Endothelial cell of umbilical vein (primary cell): ENCODE measurements around the gene ARID1B. TPM values are rescaled to one million over a fixed set of nuclear protein-coding genes. Genes with fewer than 3 reads are reported as not detected.

Experiments
- BruUV-seq: library from RNA; stranded (reverse); fragments of 400-500 nt; replicated peaks from 2 replicates; lab custom pipeline; 2021; lab: Mats Ljungman, UMichigan
- CTCF ChIA-PET: fragments of 300-600, 350-600 bp; sonication (Branson Sonifier 250); formaldehyde crosslinking; loops from one replicate; lab custom pipeline; 2021; ENCODE audit warnings: antibody characterized with exemption, inconsistent platforms; lab: Charles Lee
- POLR2A ChIA-PET: fragments of 300-600, 350-600 bp; sonication (Branson Sonifier 250); formaldehyde crosslinking; loops from one replicate; lab custom pipeline; 2021; ENCODE audit warnings: antibody characterized with exemption, inconsistent platforms; lab: Charles Lee
- DNase-seq: peaks from one replicate; pipeline ENCODE4 v3.0.0-alpha.2; 2011; ENCODE audit warnings: low read depth, low spot score
- FAIRE-seq: peaks from 2 replicates; lab custom pipeline; 2011; peaks lifted over from hg19 to GRCh38; lab: Jason Lieb, UNC
- H2AFZ ChIP-seq: 2 replicates; pipeline ENCODE4 v1.6.0; 2012; ENCODE audit warnings: low read depth, low read length, control low read depth, inconsistent platforms
- H3K27ac ChIP-seq: 2 replicates; pipeline ENCODE4 v1.5.1; 2011; ENCODE audit warnings: low read depth, mild to moderate bottlenecking, control low read depth, low read length, moderate library complexity; ENCODE audit not compliant: insufficient read depth
- H3K27me3 ChIP-seq, 2 experiments: 2 replicates each; pipeline versions ENCODE4 v1.6.0 to v1.6.1; 2011; ENCODE audit warnings: low read length in 2 of 2, mixed read lengths in 1 of 2; ENCODE audit not compliant: control insufficient read depth in 2 of 2, insufficient read depth in 2 of 2
- H3K36me3 ChIP-seq, 2 experiments: 2 replicates in 1 of 2; 3 replicates in 1 of 2; pipeline ENCODE4 v1.5.1; 2011; ENCODE audit warnings: low read length in 2 of 2, mild to moderate bottlenecking in 1 of 2, moderate library complexity in 1 of 2; ENCODE audit not compliant: control insufficient read depth in 2 of 2, insufficient read depth in 2 of 2; ENCODE audit errors: extremely low read depth in 1 of 2
- H3K4me1 ChIP-seq: 3 replicates; pipeline ENCODE4 v1.5.1; 2011; ENCODE audit warnings: mild to moderate bottlenecking, low read length; ENCODE audit not compliant: control insufficient read depth, insufficient read depth; ENCODE audit errors: extremely low read depth
- H3K4me2 ChIP-seq: 2 replicates; pipeline ENCODE4 v1.6.1; 2011; ENCODE audit warnings: low read length, control low read depth, mixed read lengths; ENCODE audit not compliant: insufficient read depth
- H3K4me3 ChIP-seq, 3 experiments: fragments of 200-600 bp in 1 of 3; sonication (generic), shearing (Covaris generic) in 1 of 3; replicated peaks in 1 of 3; 2 replicates each; pipeline ENCODE4 v1.5.1; 2011 to 2016; ENCODE audit warnings: control low read depth in 3 of 3, low read length in 3 of 3, mild to moderate bottlenecking in 2 of 3, inconsistent platforms in 1 of 3, low read depth in 1 of 3, moderate library complexity in 1 of 3; ENCODE audit not compliant: insufficient read depth in 1 of 3
- H3K79me2 ChIP-seq: 2 replicates; pipeline ENCODE4 v1.6.0; 2012; ENCODE audit warnings: low read length, inconsistent platforms; ENCODE audit not compliant: control insufficient read depth, insufficient read depth
- H3K9ac ChIP-seq: replicated peaks from 2 replicates; pipeline ENCODE3; 2011; ENCODE audit warnings: low read length, control low read depth; ENCODE audit not compliant: insufficient read depth; ENCODE audit errors: extremely low read depth
- H3K9me1 ChIP-seq: replicated peaks from 3 replicates; pipeline ENCODE4 v1.6.0; 2011; ENCODE audit warnings: mild to moderate bottlenecking, low read length; ENCODE audit not compliant: control insufficient read depth, insufficient read depth; ENCODE audit errors: extremely low read depth
- H3K9me3 ChIP-seq: replicated peaks from 2 replicates; pipeline ENCODE4 v1.5.1; 2012; ENCODE audit warnings: low read length, inconsistent platforms; ENCODE audit not compliant: control insufficient read depth, insufficient read depth
- H4K20me1 ChIP-seq: replicated peaks from 2 replicates; pipeline ENCODE3; 2011; ENCODE audit warnings: mild to moderate bottlenecking, low read length; ENCODE audit not compliant: control insufficient read depth, insufficient read depth; ENCODE audit errors: extremely low read depth
- CTCF ChIP-seq, 2 donors: IDR thresholded peaks; 1 replicate in 1 of 2; 2 replicates in 1 of 2; pipeline ENCODE4 v1.5.1; 2011; ENCODE audit warnings: low read length in 2 of 2, mild to moderate bottlenecking in 2 of 2, moderate library complexity in 2 of 2, control low read depth in 1 of 2, inconsistent platforms in 1 of 2, low read depth in 1 of 2; ENCODE audit not compliant: insufficient read depth in 1 of 2; ENCODE audit errors: extremely low read depth in 1 of 2
- EZH2 ChIP-seq: IDR thresholded peaks from 2 replicates; pipeline ENCODE4 v1.6.1; 2012; ENCODE audit warnings: borderline replicate concordance, low read depth, mild to moderate bottlenecking, moderate library complexity, low read length, inconsistent platforms; ENCODE audit not compliant: severe bottlenecking
- FOS ChIP-seq: IDR thresholded peaks from 2 replicates; pipeline ENCODE4 v1.6.1; 2011; ENCODE audit warnings: mild to moderate bottlenecking, low read length, moderate library complexity, borderline replicate concordance; ENCODE audit not compliant: insufficient read depth
- GATA2 ChIP-seq: IDR thresholded peaks from 2 replicates; pipeline ENCODE4 v1.7.0; 2011; ENCODE audit warnings: low read depth, mild to moderate bottlenecking, moderate library complexity, mixed read lengths, low read length; ENCODE audit not compliant: insufficient read length, insufficient read depth
- JUN ChIP-seq: IDR thresholded peaks from 2 replicates; pipeline ENCODE4 v1.6.1; 2011; ENCODE audit warnings: borderline replicate concordance, low read depth; ENCODE audit not compliant: insufficient read length, insufficient read depth
- MYC ChIP-seq: IDR thresholded peaks from one replicate; pipeline ENCODE4 v1.6.1; 2011; ENCODE audit warnings: mild to moderate bottlenecking, low read depth, low read length
- POLR2A ChIP-seq: IDR thresholded peaks from 2 replicates; pipeline ENCODE4 v1.6.1; 2012; ENCODE audit warnings: low read depth, mild to moderate bottlenecking, control low read depth, low read length
- POLR2AphosphoS5 ChIP-seq: IDR thresholded peaks from 2 replicates; pipeline ENCODE4 v1.6.1; 2012; ENCODE audit warnings: low read depth, mild to moderate bottlenecking, control low read depth, low read length, moderate library complexity; ENCODE audit not compliant: insufficient read depth
- dilution Hi-C: fragments of 300-500 bp; cut with MboI; formaldehyde crosslinking; loops from one replicate; pipeline ENCODE4 v1.15.0; 2019; ENCODE audit warnings: low sequenced_read_pairs; ENCODE audit not compliant: extremely low pct_ligation_motif_present
- intact Hi-C: fragments of 100-400 bp; cut with micrococcal nuclease; formaldehyde crosslinking; loops from one replicate; pipeline ENCODE4 v1.10.0; 2022
- polyA plus RNA-seq, 4 experiments: library from polyadenylated mRNA; depleted of rRNA in 3 of 4; stranded (reverse) in 3 of 4; unstranded in 1 of 4; fragments of >200 nt; gene quantifications; 2 replicates each; pipeline versions ENCODE4 v1.2.1 to v1.2.3, GENCODE V29; 2011 to 2012; ENCODE audit warnings: missing spikeins in 1 of 4
- total RNA-seq: library from RNA; stranded (reverse); gene quantifications from 2 replicates; pipeline ENCODE4 v1.2.3, GENCODE V29; 2021
- TF ChIP-seq, protein P1 (sequence below): IDR thresholded peaks from 2 replicates; pipeline ENCODE4 v1.6.1; 2011; ENCODE audit not compliant: insufficient read depth, insufficient read length

The ARID1B gene
- total and polyA plus RNA-seq, 2 donors (not counting 3 experiments of a cell fraction or from before 2014, with no cell fraction given), result 21.8 to 89.5 TPM

- BruUV-seq, result no TSS peak
- H3K27ac ChIP-seq, result no peak overlapping the region
- dilution Hi-C loops (no loop called here), intact Hi-C loops (loop anchor here (10.0 kb wide), 1 partner anchor 309 kb away; no protein-coding TSS in a partner anchor)
- H3K4me2 ChIP-seq, result no peak overlapping the region
- no peak for DNase-seq
- no peaks in the 10 kb centered on the region for H4K20me1 ChIP-seq
- CTCF ChIA-PET, result interaction anchor here (0.5 kb wide), 1 partner anchor 51 kb away, joined by 5 read pairs; no protein-coding TSS in a partner anchor
- no peaks in the 10 kb centered on the region for H3K27me3 ChIP-seq
- H3K9me3 ChIP-seq, result no peaks in the 10 kb centered on the region
- no peak overlapping the region for H2AFZ ChIP-seq
- no peak overlapping the region for H3K4me3 ChIP-seq
- H3K9me1 ChIP-seq, result no peaks in the 10 kb centered on the region
- TF ChIP-seq MYC (no peak), POLR2A (no peak), JUN (no peak), FOS (no peak), GATA2 (no peak), EZH2 (no peak)
- H3K9ac ChIP-seq, result no peak overlapping the region
- no peak for FAIRE-seq
- H3K79me2 ChIP-seq, result peaks cover 70% of the 10 kb centered on the region
- no peaks in the 10 kb centered on the region for H3K4me1 ChIP-seq
- peaks cover 0 to 5% of the 10 kb centered on the region in 2 experiments for H3K36me3 ChIP-seq
- POLR2A ChIA-PET, result no interaction called here
Observed at GRCh38 chr6:156873654-156874380, 96.6 kb downstream of the ARID1B start.

GRCh38 chr6:156875062-156875461 lies 97.9 kb downstream of the ARID1B start:
- Histone ChIP-seq H3K4me2 (no peak overlapping the region), H3K9me1 (no peaks in the 10 kb centered on the region), H3K27ac (no peak overlapping the region), H3K79me2 (peaks cover 72% of the 10 kb centered on the region), H3K36me3 (peaks cover 0 to 5% of the 10 kb centered on the region in 2 experiments), H4K20me1 (no peaks in the 10 kb centered on the region), H3K4me1 (peaks cover 6% of the 10 kb centered on the region), H3K9me3 (no peaks in the 10 kb centered on the region), H3K27me3 (no peaks in the 10 kb centered on the region), H2AFZ (no peak overlapping the region), H3K9ac (no peak overlapping the region), H3K4me3 (no peak overlapping the region)
- BruUV-seq, result no TSS peak
- ChIA-PET CTCF (no interaction called here), POLR2A (interaction anchor here (0.6 kb wide), 1 partner anchor 585 kb away, joined by 6 read pairs; no protein-coding TSS in a partner anchor)
- FAIRE-seq, result no peak
- dilution Hi-C loops, result no loop called here
- DNase-seq, result no peak
- intact Hi-C loops, result loop anchor here (10.0 kb wide), 1 partner anchor 310 kb away; no protein-coding TSS in a partner anchor
- TF ChIP-seq EZH2 (no peak), POLR2AphosphoS5 (no peak), MYC (no peak), JUN (no peak), FOS (no peak), CTCF (IDR thresholded peaks at IDR 0.05; ENCODE audit: extremely low read depth in 1 of 2, insufficient read depth in 1 of 2, low read depth in 1 of 2, low read length in 2 of 2) (no peak), POLR2A (no peak), GATA2 (no peak)
- TF ChIP-seq, protein P1, sequence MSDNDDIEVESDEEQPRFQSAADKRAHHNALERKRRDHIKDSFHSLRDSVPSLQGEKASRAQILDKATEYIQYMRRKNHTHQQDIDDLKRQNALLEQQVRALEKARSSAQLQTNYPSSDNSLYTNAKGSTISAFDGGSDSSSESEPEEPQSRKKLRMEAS, result no peak
